Left hindlimb (tissue), 1 donor: Measurements from ENCODE around the gene WASHC2A.
"Not testable (repeated sequence)": the region's sequence is repeated elsewhere in the genome, so short reads cannot be mapped to it uniquely, and the experiment has no call there.

Experiments used
- DNase-seq: peaks from one replicate; pipeline ENCODE4 v3.0.0-alpha.2; 2018

WASHC2A gene

DNA sequence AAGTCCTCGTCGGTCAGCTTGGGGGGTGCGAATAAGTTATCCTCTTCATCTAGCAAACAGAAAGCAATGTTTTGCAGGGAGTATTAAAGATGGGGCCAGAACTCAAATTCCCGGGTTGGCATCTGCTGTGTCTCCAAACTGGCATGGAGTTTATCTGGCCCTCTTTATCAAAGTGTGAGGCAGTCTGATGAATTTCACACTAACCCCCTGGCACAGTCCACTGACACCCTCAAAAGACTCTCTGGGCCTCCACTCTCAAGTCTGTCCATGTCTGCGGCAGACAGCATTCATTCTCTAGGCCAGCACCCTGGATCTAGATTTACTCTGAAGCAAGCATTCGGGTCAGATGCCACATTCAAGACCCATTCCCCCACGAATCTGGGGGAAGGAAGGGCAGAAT is 6.2 kb upstream of the WASHC2A start:
- not testable (repeated sequence) for DNase-seq

DNA sequence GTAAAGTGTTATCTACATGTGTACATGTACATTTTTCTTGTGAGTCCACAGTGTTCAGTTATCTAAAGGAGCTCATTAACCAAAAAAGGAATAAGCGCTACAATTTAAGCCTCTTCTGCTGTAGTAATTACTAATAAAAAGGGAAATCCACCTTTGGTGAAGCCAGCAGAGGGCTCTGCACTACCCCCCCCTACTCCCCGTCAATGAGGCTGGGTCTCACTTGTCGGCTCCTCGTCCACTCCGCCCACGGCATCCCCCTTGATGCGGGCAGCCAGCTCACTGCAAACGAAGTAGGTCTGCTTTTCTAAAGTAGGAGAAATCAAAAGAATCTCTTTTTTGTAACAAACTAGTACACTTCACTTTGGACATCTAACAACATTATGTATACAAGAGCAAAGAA is 4.7 kb upstream of the WASHC2A start:
- no peak for DNase-seq

DNA sequence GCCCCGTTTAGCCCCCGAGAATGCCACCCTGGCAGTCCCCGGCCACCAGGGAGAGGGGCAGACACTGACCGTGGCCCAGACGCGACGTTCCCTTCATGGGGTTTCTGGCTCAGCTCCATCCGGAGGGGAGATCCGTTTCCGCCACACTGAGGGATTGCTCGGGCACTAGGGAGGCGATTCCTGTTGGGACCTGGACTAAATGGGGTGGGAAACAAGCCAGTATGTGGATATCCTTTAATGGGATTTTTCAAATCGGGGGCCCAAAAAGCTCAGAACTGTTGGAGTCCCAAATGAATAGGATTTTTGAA is 552 bp downstream of the WASHC2A start:
- not testable (repeated sequence) for DNase-seq

- DNase-seq = not testable (repeated sequence)
These were observed 7.4 kb downstream of the WASHC2A start for GRCh38 chr10:50075139-50075538.

DNA sequence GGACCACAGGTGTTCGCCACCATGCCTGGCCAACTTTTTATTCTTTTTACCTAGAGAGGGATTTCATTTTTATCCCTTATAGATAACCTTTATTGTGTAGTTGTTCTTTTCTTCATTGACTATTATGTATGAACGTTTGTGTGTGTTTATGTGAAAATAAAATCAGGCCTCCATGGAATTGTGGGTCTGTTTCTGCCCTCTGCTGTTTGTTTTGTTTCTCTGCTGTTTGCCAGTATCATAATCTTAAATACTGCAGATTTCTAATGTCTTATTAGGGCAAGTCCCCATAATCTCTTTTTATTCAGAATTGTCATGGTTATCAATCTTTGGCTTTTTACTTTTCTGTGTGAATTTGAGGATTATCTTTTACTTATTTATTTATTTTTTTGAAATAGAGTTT is 7.8 kb downstream of the WASHC2A start:
- not testable (repeated sequence) for DNase-seq

DNA sequence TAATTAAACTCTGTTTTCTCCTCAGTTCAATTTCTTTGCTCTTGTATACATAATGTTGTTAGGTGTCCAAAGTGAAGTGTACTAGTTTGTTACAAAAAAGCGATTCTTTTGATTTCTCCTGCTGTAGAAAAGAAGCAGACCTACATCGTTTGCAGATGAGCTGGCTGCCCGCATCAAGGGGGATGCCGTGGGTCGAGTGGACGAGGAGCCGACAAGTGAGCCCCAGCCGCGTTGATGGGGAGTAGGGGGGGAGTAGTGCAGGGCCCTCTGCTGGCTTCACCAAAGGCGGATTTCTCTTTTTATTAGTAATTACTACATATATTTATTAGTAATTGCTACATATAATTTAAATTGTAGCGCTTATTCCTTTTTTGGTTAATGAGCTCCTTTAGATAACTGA is 23.6 kb downstream of the WASHC2A start:
- DNase-seq = not testable (repeated sequence)

DNA sequence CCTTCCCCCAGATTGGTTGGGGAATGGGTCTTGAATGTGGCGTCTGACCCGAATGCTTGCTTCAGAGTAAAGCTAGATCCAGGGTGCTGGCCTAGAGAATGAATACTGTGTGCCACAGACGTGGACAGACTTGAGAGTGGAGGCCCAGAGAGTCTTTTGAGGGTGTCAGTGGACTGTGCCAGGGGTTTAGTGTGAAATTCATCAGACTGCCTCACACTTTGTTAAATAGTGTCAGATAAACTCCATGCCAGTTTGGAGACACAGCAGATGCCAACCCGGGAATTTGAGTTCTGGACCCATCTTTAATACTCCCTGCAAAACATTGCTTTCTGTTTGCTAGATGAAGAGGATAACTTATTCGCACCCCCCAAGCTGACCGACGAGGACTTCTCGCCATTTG is 25.2 kb downstream of the WASHC2A start:
- not testable (repeated sequence) for DNase-seq

- DNase-seq = not testable (repeated sequence)
These were observed 26.9 kb downstream of the WASHC2A start for GRCh38 chr10:50094630-50095029.

DNA sequence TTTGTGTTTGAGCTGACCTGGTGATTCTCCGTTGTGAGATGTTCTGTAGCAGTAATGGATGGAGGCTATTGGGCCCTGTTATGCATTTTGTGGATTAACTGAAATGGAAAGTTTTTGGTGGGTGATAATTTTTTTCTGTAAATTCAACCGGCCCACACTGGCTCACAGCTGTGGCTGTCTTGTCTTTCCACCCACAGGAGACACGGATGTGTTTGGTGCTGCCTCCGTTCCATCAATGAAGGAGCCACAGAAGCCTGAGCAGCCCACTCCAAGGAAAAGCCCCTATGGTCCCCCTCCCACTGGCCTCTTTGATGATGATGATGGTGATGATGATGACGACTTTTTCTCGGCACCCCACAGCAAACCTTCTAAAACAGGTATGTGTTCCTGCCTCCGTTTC is 27.6 kb downstream of the WASHC2A start:
- DNase-seq = not testable (repeated sequence)

DNA sequence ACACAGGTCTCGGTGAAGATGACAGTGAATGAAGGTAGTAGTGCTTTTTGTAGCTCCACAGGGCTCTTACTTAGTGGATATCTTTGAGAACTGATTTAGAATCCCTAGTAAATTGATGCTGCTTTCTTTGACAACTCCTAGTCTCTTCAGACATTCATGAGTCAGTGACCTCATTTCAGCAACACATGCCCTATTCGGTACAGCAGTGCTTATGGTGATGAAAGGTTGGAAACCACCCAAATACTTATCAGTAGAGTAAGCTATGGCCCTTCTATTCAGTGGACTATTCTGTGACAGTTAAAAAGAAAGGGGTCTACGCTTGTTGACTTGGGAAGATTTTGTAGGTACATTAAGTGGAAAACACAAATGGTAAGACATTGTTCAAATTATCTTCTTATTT is 29.0 kb downstream of the WASHC2A start:
- DNase-seq = not testable (repeated sequence)

- DNase-seq = not testable (repeated sequence)
These were observed 30.9 kb downstream of the WASHC2A start for GRCh38 chr10:50098645-50099044.

GRCh38 chr10:50101139-50101582 is 33.4 kb downstream of the WASHC2A start:
- not testable (repeated sequence) for DNase-seq

GRCh38 chr10:50101747-50102146 is 34.0 kb downstream of the WASHC2A start:
- DNase-seq = not testable (repeated sequence)

DNA sequence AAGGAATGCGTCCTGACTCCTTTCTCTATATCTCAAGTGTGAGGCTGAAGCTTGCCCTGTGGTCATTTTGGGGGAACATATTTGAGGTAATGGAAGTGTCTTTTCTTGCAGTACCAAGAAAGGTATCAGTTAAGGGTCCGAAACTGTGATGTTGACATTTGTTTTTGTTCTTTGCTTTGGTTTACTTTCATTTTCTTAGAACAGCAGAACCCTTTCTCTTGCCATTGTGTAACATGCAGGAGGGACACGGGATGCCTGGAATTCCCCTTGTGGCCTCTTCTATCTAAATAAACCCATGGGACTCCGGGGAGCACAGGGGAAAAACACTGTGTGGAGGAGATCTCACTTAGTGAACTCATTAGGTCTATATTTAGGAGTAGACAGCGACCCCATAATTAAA is 34.5 kb downstream of the WASHC2A start:
- not testable (repeated sequence) for DNase-seq

- not testable (repeated sequence) for DNase-seq
These were observed 41.4 kb downstream of the WASHC2A start for GRCh38 chr10:50108999-50109698.

DNA sequence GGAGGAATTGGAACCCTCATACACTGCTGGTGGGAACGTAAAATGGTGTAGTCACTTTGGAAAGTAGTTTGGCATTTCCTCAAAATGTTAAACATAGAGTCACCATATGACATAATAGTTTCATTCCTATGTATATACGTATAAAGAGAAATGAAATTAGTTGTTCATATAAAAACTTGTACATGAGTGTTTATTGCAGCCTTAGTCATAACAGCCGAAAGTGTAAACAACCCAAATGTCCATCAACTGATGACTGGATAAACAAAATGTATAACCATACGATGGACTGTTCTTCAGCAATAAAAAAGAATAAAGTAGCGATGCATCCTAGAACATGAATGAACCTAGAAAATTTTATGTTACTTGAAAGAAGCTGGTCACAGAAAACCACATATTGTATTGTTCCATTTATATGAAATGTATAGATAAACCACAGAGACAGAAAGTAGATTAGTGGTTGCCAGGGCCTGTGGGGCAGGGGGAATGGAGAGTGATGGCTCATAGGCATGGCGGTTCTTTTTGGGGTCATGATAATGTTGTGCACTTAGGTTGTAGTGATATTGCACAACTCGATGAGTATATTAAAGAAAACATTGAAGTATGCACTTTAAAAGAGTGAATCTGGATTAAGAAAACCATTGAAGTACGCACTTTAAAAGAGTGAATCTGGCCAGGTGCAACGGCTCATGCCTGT is 44.8 kb downstream of the WASHC2A start:
- not testable (repeated sequence) for DNase-seq

DNA sequence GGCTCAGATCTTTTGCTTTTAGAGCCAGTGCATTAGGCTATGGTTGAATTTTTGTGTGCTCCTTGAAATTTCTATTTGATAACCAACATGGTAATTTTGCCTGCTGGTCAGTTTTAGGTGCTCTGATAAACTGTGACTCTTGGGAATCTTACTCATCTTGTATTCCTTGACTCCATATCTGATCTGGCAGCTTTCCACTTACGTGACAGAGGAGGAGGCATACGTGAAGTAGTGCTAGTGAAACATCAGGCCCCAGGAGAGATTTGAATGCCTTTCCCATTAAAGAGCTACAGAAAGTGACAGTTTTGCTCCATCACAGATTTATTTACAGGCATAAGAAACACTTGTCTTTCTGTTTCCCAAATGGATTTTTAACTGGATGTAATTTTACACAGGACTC is 59.0 kb downstream of the WASHC2A start:
- DNase-seq = not testable (repeated sequence)

DNA sequence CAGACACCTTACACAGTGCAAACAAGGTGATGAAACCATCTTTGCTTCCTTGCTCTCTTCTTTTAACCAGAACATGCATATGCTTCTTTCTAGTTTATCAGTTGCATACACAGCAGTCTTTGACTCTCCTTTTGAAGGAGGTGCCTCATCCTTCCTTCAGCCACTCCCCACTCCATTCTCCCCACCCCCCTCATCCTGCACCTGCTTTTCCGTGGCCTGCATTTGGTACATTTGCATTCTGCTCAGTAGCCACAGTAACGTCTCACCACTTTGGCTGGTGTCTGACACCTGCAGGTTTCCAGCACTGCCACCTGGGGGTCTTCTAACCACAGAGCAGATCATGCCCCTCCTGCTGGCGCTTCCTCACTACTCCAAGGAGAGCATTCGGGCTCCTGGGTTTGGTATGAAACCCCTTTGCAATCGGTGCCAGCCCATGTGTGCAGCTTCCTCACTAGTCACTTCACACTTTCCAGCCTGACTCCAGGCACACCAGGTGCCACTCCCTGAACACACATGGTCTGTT is 60.1 kb downstream of the WASHC2A start:
- DNase-seq = not testable (repeated sequence)

- DNase-seq = not testable (repeated sequence)
These were observed 63.7 kb downstream of the WASHC2A start for GRCh38 chr10:50131245-50131965.

DNA sequence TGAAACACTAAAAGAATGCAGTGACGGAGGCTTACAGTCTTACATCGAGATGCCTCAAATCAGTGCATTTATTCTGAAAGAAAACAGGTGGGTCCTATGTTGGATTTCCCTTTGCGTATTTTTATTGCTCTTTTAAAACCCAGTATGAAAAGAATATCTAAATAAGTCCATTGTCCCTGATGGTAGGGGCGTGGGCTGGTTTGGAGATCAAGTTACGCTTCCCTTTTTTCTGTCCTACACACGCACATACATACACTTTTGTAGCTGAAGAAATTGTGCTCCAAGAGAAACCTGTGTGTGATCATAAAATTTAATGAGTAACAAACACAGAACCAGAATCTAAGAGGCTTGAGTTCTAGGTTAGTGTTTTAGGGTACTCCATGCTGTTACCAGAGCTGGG is 64.6 kb downstream of the WASHC2A start:
- not testable (repeated sequence) for DNase-seq

- not testable (repeated sequence) for DNase-seq
These were observed 65.1 kb downstream of the WASHC2A start for GRCh38 chr10:50132841-50133240.

DNA sequence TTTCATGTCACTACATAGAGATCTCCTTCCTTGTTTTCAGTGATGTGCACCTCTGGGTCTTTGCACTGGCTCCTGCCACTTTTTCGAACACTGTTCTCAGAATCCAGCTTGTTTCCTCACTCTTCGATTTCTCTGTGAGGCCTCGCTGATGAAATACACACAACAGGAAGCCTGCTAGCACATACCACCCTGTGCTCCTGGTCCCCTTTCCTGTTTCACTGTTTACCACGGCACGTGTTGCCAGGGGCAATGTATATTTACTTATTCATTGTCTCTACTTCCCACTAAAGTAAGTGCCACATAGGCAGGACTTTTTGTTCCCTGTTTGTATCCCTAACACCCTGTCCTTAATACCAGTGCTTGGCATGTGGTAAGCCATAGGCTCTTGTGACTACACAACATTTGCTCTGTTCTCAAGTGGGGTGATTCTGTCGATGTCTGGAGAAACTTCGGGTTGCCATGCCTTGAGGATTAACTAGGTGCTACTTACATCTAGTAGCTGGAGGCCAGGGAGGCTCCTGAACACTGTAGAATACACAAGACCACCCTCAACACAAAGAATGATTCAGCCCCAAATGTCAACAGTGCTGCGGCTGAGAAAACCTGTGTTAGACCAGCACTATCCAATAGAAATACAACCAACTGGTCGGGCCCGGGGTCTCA is 75.9 kb downstream of the WASHC2A start:
- not testable (repeated sequence) for DNase-seq

GRCh38 chr10:50145575-50145974 is 77.8 kb downstream of the WASHC2A start:
- not testable (repeated sequence) for DNase-seq
